Activated CD8-positive, alpha-beta T cell treated with anti-CD3 and anti-CD28 coated beads for 36 hours (primary cell): Measurements from ENCODE around the gene CCL18. TPM values are rescaled to one million over a fixed set of nuclear protein-coding genes. Genes with fewer than 3 reads are reported as not detected.

Experiments
- ATAC-seq: fragments of 200-7000 bp; cut with Tn5 transposase; one replicate; pipeline ENCODE4 v1.10.0; 2021; ENCODE audit warnings: mild to moderate bottlenecking, moderate library complexity
- CTCF ChIA-PET: fragments of 350-600 bp; sonication (Branson Sonifier 250); formaldehyde crosslinking; loops from one replicate; lab custom pipeline; 2021; ENCODE audit warnings: antibody characterized with exemption; lab: Charles Lee
- POLR2A ChIA-PET: fragments of 350-600 bp; sonication (Branson Sonifier 250); formaldehyde crosslinking; loops from one replicate; lab custom pipeline; 2021; ENCODE audit warnings: antibody characterized with exemption; lab: Charles Lee
- DNase-seq: peaks from one replicate; pipeline ENCODE4 v3.0.0-alpha.2; 2020
- H3K27ac Mint-ChIP-seq: one replicate; pipeline ENCODE4 v1.8.0; 2021; ENCODE audit warnings: mild to moderate bottlenecking, mixed read lengths
- H3K27me3 Mint-ChIP-seq: one replicate; pipeline ENCODE4 v1.8.0; 2021; ENCODE audit warnings: mixed read lengths
- H3K36me3 Mint-ChIP-seq: one replicate; pipeline ENCODE4 v1.8.0; 2021; ENCODE audit warnings: low read depth, mixed read lengths
- H3K4me1 Mint-ChIP-seq: one replicate; pipeline ENCODE4 v1.8.0; 2021; ENCODE audit warnings: low read depth, mixed read lengths
- H3K4me3 Mint-ChIP-seq: one replicate; pipeline ENCODE4 v1.8.0; 2021; ENCODE audit warnings: mild to moderate bottlenecking, moderate library complexity, mixed read lengths
- H3K9me3 Mint-ChIP-seq: one replicate; pipeline ENCODE4 v1.8.0; 2021; ENCODE audit warnings: mixed read lengths
- intact Hi-C: fragments of 100-400 bp; cut with micrococcal nuclease; formaldehyde crosslinking; loops from one replicate; pipeline ENCODE4 v1.10.0; 2022
- total RNA-seq, 2 experiments: library from RNA; stranded (reverse); gene quantifications; one replicate each; pipeline ENCODE4 v1.2.3, GENCODE V29; 2021
- TF ChIP-seq, protein P1 (sequence below): fragments of 200-600 bp; IDR thresholded peaks from one replicate; pipeline ENCODE4 v1.8.0; 2022; ENCODE audit warnings: antibody characterized with exemption, mild to moderate bottlenecking

The CCL18 gene
- total RNA-seq, 2 experiments from 2014 or later: not detected

DNA sequence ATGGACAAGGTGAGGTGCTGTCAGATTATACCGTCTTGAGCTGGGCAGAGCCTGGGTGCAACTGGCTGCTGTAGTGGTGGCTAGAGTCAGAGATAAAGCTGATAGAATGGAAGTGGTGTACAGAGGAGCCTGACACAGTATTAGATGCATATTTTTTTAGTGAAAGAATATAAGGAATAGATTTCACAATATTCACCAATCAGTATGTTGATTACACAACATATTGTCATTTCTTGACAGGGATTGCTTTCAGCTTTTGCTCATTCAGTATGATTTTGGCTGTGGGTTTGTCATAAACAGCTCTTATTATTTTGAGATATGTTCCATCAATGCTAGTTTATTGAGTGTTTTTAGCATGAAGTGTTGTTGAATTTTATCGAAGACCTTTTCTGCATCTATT is 44.6 kb upstream of the CCL18 start:
- Mint-ChIP-seq H3K4me3 (no peak overlapping the region), H3K27ac (no peak overlapping the region), H3K4me1 (no peaks in the 10 kb centered on the region), H3K27me3 (peaks cover 25% of the 10 kb centered on the region), H3K9me3 (peaks cover 1% of the 10 kb centered on the region), H3K36me3 (no peaks in the 10 kb centered on the region)
- intact Hi-C loops: no loop called here
- ChIA-PET POLR2A (no interaction called here), CTCF (interaction anchor here (2.2 kb wide), 1 partner anchor 129 kb away, joined by 8 read pairs; no protein-coding TSS in a partner anchor)
- ATAC-seq: no peak
- no peak for DNase-seq
- TF ChIP-seq, protein P1, sequence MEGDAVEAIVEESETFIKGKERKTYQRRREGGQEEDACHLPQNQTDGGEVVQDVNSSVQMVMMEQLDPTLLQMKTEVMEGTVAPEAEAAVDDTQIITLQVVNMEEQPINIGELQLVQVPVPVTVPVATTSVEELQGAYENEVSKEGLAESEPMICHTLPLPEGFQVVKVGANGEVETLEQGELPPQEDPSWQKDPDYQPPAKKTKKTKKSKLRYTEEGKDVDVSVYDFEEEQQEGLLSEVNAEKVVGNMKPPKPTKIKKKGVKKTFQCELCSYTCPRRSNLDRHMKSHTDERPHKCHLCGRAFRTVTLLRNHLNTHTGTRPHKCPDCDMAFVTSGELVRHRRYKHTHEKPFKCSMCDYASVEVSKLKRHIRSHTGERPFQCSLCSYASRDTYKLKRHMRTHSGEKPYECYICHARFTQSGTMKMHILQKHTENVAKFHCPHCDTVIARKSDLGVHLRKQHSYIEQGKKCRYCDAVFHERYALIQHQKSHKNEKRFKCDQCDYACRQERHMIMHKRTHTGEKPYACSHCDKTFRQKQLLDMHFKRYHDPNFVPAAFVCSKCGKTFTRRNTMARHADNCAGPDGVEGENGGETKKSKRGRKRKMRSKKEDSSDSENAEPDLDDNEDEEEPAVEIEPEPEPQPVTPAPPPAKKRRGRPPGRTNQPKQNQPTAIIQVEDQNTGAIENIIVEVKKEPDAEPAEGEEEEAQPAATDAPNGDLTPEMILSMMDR: no peak

DNA sequence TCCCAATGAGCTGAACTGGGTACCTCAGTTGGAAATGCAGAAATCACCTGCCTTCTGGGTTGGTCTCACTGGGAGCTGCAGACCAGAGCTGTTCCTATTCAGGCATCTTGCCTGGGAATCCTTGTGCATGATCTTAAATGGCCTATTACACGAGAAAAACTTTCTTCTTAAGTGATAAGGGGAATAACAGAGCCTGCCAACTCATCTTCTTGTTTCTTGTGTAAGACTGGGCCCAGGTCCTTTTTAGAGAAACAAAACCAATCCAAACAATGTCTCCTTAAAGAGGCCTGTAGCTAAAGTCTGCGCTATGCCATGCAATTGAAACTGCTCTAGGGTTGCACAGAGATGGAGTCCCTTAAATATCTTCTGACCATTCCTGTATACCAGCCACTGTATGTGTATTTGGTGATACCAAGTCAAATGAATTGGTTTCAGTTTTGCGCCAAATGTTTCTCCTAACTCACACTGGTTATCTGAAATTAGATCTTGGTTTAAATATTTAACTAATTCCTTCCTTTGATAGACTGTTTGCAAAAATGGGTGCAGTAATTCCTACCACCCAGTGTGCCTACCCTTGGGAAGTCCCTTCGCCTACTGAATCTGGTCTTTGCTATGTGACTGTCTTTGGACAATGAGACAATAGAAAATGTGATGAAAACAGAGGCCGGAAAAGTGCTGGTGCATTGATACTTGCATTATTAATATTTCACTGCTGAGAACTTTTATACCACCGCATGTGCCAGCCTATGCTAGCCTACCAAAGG is 39.8 kb upstream of the CCL18 start:
- intact Hi-C loops: no loop called here
- Mint-ChIP-seq H3K27me3 (peaks cover 23% of the 10 kb centered on the region), H3K9me3 (peaks cover 1% of the 10 kb centered on the region), H3K4me3 (no peak overlapping the region), H3K4me1 (no peaks in the 10 kb centered on the region), H3K36me3 (no peaks in the 10 kb centered on the region), H3K27ac (no peak overlapping the region)
- ChIA-PET POLR2A (no interaction called here), CTCF (interaction anchor here (1.1 kb wide), 1 partner anchor 14 kb away, joined by 3 read pairs; no protein-coding TSS in a partner anchor)
- TF ChIP-seq, protein P1: no peak
- no peak for ATAC-seq
- no peak for DNase-seq

DNA sequence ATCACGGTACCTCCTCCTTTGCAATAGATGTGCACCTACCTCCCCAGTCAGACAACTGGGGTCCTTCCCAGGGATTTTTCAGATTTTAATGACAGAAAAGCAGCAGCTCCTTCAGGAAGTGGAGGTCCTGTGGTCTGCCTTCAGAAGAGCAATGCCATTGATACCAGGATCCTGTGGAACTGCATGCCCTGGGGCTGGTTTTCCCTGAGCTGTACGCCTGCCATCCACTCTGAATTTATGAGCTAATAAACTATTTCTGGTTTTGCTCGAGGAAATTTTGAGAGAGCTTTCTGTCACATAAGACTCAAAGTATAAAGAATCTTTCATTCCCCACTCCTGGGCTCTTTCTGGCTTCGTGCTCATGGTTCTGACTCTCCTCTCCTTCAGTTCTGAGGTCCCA is 36.3 kb upstream of the CCL18 start:
- intact Hi-C loops: no loop called here
- CTCF ChIA-PET: interaction anchor here (1.6 kb wide), 1 partner anchor 47 kb away, joined by 4 read pairs; no protein-coding TSS in a partner anchor

DNA sequence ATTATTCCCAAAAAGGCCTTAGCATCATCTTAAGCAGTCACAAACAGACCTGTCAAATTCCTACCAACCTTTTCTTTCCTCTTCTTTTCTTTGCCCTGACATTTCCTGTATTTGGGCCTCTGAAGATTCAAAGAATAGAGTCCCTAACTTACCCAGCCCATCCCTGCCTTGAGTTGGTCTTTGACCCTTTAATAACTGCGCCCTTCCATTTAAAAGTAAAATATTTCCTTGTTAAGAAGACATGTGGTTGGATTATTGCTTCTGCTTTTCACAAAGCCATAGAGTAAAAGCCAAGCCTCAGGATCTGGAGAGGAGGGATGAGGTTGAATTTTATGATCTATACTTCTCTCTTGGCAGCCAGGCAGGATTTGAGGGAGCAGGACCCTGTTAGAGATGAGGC is 33.1 kb upstream of the CCL18 start:
- no peaks in the 10 kb centered on the region for H3K9me3 Mint-ChIP-seq
- H3K36me3 Mint-ChIP-seq: no peaks in the 10 kb centered on the region
- no peak overlapping the region for H3K4me3 Mint-ChIP-seq
- ChIA-PET CTCF (no interaction called here), POLR2A (no interaction called here)
- ATAC-seq: no peak
- H3K27ac Mint-ChIP-seq: no peak overlapping the region
- DNase-seq: no peak
- TF ChIP-seq, protein P1: no peak
- H3K4me1 Mint-ChIP-seq: no peaks in the 10 kb centered on the region
- intact Hi-C loops: no loop called here
- H3K27me3 Mint-ChIP-seq: peaks cover 25% of the 10 kb centered on the region

More for the DNA sequence above, 36.3 kb upstream of the CCL18 start:
- ATAC-seq (no peak), DNase-seq (no peak)
- peaks cover 1% of the 10 kb centered on the region for H3K9me3 Mint-ChIP-seq
- no peak overlapping the region for H3K4me3 Mint-ChIP-seq
- POLR2A ChIA-PET: no interaction called here
- H3K36me3 Mint-ChIP-seq: no peaks in the 10 kb centered on the region
- no peak overlapping the region for H3K27ac Mint-ChIP-seq
- no peaks in the 10 kb centered on the region for H3K4me1 Mint-ChIP-seq
- peaks cover 14% of the 10 kb centered on the region for H3K27me3 Mint-ChIP-seq
- TF ChIP-seq, protein P1: no peak

DNA sequence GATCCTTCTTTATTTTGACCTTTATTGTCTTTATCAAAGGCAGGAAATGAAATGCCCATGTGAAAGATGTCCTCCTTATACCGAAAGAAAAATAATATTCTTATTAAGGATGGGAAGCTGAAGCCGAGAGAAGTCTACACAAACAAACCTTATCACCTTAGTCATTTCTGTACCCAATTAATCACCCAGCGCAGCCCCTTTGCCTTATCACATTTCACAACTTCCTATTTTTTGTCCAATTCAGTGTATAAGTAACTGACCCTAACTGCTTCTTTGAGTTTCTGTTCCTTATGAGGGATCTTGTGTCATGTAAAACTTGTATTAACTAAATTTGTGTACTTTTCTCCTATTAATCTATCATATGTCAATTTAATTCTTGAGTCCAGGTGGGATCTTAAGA is 29.9 kb upstream of the CCL18 start:
- ChIA-PET CTCF (interaction anchor here (0.7 kb wide), 1 partner anchor 38 kb away, joined by 4 read pairs; no protein-coding TSS in a partner anchor), POLR2A (no interaction called here)
- intact Hi-C loops: no loop called here
- DNase-seq (no peak), ATAC-seq (no peak)
- H3K27ac Mint-ChIP-seq: no peak overlapping the region
- no peak overlapping the region for H3K4me3 Mint-ChIP-seq
- H3K9me3 Mint-ChIP-seq: no peaks in the 10 kb centered on the region
- TF ChIP-seq, protein P1: no peak
- H3K4me1 Mint-ChIP-seq: no peaks in the 10 kb centered on the region
- H3K27me3 Mint-ChIP-seq: peaks cover 26% of the 10 kb centered on the region
- no peaks in the 10 kb centered on the region for H3K36me3 Mint-ChIP-seq
